C4-2B (cell line): Measurements from ENCODE around the gene RRAGC.

ENCODE experiments used
- ZFX ChIP-seq: fragments of 450-650 bp; IDR thresholded peaks from 2 replicates; pipeline ENCODE4 v1.6.1; 2017
- TF ChIP-seq, protein P1 (sequence below): fragments of 450-650 bp; conservative IDR thresholded peaks from 2 replicates; pipeline ENCODE4 v1.5.1; 2017; ENCODE audit warnings: mild to moderate bottlenecking

GRCh38 chr1:38831731-38832369 is 27.7 kb downstream of the RRAGC start:
- TF ChIP-seq, protein P1, sequence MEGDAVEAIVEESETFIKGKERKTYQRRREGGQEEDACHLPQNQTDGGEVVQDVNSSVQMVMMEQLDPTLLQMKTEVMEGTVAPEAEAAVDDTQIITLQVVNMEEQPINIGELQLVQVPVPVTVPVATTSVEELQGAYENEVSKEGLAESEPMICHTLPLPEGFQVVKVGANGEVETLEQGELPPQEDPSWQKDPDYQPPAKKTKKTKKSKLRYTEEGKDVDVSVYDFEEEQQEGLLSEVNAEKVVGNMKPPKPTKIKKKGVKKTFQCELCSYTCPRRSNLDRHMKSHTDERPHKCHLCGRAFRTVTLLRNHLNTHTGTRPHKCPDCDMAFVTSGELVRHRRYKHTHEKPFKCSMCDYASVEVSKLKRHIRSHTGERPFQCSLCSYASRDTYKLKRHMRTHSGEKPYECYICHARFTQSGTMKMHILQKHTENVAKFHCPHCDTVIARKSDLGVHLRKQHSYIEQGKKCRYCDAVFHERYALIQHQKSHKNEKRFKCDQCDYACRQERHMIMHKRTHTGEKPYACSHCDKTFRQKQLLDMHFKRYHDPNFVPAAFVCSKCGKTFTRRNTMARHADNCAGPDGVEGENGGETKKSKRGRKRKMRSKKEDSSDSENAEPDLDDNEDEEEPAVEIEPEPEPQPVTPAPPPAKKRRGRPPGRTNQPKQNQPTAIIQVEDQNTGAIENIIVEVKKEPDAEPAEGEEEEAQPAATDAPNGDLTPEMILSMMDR: no peak
- no peak for TF ChIP-seq ZFX
